HG03196 (cell line): Measurements from ENCODE around the gene TMEM260.

Source experiments
- ATAC-seq: cut with Tn5 transposase; IDR thresholded peaks from one replicate; pipeline ENCODE4 v1.9.1; 2021; ENCODE audit not compliant: unreplicated experiment

The TMEM260 gene

DNA sequence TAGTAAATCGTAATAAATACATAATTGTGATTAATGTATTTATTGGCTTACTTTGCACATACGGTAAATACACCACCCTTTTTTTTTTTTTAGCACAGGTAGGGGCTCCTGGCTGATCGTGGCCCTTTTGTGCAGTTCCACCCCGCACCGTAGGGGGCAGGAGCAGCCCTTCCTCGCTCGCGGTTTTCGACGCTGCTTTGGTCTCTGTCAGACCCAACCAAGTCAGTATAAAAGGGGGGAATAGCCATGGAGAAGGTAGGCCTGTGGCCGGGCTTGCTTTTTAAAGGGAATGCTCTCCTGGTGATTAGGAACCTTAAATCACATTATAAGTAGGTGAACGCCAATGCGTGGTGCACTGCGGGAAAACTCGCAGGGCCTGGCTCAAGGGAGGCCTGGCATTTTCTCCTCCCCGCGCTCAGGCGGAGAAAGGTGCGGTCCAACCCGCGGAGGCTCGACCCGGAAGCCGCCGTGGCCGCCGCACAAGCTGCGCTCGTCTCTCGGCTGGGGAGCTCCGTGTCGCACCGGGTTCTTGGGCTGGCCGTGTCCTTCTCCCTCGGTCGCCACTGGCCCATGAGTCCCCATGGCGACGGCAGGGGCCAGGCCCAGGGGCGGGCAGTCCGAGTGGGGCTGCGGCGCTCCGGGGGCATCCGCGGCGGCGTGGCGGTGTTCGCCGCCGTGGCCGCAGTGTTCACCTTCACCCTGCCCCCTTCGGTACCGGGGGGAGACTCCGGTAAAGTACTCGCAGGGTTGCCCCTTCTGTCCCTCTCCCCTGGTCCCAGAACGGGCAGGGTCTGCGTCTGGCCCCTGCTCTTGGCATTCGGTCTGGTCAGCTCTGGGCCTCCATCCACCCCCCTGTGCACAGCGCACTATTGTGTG is at the start of gene TMEM260:
Gene TMEM260 (plus strand): TSS at position 454 of the 876 bp plus-strand sequence. CDS start 117 bp downstream, at position 571.
- ATAC-seq, result peak; percentile 84

DNA sequence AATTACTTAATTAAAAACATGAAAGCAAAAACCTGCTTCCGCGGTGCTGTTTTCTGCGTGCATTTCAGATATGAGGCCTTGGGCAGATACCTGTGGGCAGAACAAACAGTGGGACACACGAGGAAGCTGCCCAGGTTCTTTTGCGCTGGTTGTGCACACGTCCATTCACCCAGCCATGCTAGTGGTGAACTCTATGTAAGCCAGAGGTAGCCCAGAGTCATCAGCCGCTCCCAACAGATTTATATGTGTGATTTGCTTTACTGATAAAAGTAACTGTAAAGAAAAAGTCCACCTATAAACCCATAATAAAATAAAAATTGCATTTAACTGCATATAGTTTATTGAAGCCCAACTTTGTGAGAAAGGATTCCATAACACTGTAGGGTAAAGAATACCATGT is 47.1 kb upstream of the TMEM260 start:
- no peak for ATAC-seq

DNA sequence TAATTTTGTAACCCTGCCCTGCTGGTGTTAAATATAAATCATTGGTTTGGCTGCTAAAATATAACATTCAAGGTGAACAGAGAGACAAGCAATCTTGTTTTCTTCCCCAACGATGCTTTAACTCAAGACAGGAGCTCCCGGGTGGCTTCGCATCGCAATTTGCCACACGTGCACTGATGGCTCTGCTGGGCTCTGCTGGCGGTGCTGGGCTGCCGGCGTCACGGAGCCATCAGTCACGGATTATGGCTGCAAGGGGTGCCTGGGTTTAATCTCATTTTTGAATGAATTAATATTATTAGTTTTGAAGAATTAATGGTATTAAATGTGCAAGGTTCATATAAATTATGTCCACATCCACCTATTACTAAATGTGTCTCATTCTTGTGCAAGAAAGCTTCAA is 44.9 kb upstream of the TMEM260 start:
- ATAC-seq, result no peak

DNA sequence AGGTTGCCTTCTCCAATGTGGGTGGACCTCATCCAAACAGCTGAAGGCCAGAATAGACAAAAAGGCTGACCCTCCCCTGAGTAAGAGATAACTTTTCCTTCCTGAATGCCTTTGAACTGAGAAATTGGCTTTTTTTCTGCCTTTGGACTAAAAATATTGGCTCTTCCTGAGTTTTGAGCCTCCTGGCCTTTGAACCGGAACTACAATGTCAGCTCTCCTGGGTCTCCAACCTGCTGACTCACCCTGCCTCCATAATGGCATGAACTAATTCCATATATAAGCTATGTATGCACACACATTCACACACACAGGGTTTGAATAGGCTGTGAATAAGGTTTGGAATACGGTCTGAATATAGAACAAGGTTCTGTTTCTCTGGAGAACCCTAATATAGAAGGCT is 39.7 kb upstream of the TMEM260 start:
- no peak for ATAC-seq

DNA sequence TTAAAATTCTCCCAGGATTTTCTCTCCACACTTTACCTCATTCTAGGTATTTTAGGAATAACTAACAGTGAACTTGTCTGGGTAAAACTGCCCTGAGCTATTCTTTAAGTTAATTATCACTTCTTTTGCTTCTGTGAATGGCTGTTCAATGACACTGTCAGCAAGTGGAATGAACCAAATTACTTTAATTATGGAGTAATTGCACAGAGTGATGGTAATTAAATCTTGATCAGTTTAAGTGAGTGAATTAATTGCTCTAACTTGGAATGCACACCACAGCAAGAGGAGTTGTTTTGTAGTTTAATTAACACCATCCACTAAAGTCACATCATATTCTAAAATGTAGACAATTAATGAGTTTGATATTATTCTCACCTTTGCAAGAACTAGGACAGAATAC is 36.2 kb upstream of the TMEM260 start:
- no peak for ATAC-seq

DNA sequence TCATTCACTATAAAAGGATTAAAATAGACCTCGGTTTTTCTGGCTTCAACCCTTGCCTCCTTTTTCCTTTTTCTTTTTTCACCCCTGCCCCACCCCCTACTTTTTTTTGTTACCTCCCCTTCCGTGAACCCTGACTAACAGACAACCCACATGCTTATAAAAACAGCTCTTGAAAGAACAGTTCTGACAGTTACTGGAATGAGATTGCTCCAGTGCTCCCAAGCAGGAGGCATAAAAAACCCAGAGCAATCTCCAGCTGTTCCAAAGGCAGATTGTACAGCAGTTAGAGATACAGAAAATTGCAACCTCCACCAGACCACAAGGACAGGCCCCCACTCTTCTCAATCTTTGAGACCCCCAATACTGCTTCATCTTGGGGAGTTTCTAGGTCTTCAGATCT is 29.9 kb upstream of the TMEM260 start:
- ATAC-seq, result no peak

DNA sequence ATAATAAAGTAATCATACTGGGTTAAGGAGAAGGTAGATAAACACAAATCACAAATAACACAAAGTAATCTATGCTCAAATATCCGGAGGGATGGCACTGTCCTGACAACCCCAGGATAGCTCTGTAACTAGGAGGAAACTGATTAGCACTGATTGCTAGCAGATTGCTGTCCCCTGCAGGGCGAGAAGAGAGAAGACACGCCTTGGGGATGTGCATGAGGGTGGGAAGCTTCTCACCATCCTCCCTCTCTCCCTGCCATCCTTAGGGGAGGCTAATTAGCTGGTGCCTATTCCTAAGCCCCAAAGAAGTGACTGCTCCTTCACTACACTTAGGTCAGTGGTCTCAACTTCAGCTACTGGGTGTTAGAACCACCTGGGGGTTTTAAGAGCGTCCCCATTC is 27.0 kb upstream of the TMEM260 start:
- no peak for ATAC-seq

DNA sequence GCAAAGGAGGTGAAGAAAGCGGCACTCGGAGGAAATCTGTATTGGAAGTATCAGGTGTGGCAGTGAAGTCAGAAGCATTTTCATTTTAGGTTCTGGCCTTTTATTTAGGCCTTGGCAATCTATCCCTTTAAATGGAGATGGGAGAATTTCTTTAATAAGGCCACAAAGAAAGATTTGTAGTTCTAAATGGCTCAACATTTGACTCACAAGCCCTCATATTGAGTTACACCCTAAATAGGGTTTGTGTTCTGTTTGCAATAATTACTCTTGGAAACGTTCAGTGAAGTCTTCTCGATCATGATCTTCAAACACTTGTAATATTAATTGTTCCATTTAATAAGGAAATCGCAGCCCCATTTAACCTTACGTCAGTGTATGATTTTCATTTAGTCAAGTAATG is 25.3 kb upstream of the TMEM260 start:
- ATAC-seq, result no peak

DNA sequence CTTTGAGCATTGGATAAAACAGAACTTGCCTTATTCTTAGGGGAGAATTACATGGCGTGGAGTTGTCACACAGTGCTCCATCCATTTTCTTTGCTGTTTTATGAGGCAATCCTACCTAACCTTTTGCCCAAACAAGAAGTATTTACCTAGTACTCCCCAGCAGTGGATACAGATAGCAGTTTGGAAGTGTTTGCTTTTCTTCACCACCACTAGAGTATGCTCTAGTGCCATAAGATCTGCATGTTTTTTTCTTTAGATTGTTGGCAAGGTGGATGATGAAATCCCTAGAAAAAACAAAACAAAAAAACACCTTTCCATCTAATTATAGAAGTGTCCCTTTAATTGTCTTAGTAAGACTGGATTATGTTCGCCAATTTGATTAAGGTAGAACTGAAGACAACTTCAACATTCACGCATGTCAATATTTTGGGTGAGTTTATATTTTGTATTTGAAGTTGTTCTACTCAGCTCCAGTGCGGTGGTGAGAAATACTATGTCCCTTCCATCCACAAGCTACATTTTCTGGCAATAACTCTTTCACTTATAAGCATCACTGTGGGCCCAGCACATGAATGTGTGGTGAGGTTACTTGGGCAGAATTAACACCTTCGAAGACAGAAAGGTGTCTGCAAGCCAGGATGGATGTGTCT is 23.6 kb upstream of the TMEM260 start:
- ATAC-seq, result no peak

DNA sequence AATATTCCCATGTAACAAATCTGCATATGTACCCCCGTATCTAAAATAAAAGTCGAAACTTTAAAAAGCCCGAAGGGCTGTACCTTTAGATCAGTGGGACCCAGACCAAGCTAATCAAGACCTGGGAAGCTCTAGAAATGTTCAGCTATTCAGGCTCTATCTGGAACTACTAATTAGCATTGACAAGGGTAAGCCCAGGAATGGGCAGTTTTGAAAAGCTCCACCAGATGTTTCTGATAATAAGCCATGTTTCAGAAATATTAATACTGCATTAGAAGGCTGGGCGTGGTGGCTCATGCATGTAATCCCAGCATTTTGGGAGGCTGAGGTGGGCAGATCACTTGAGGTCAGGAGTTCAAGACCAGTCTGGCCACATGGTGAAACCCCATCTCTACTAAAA is 20.4 kb upstream of the TMEM260 start:
- ATAC-seq, result no peak

DNA sequence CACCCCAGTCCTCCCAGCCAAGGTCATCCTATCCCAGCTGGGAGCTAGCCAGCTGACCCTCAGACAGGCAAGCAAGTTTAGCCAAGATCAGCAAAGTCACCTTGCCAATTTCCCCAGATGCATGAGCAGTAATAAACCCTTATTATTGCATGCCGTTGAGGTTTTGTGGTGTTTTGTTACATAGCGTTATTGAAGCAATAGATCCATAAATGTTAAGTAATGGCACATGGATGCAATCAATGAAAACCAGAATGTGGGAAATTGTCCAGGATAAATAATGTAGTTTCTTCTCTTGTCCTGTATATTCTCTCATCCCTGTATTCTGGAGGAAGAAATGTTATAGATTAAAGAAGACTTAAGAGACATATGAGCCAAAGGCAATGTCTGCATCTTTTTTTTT is 18.0 kb upstream of the TMEM260 start:
- no peak for ATAC-seq

DNA sequence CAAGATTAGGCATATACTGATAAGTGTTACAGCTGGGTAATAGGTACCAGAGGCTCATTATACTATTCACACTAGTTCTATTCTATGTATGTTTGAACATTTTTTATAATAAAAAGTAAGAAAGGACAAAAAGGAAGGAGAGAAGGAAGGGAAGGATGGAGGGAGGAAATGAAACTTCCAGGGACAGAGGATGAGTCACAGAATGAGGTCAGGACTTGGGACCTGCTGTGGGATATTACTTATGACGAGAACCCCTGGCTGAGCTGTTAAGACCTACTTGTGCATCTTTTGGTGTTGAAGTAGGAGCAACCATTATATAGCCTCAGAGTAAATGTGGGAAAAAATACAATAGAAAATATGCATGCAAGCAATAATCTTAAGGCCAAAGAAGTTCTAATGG is 16.7 kb upstream of the TMEM260 start:
- ATAC-seq, result no peak

DNA sequence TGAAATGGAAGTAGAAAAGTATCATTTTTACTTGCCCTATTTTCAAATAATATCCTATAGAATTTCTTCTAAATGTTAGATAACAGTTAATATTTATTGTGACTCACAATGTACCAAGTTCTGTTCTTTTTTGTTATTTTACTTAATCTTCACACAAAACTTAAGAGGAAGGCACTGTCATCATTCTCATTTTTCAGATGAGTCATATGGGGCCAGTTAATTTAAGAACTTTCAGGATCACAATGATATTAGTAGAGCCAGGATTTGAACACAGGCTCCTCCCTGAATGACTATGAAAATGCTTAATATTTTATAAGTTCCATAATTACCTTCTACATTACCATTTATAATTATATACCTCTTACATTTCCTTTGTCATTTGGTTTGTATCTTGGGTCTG is 10.4 kb upstream of the TMEM260 start:
- ATAC-seq, result no peak

DNA sequence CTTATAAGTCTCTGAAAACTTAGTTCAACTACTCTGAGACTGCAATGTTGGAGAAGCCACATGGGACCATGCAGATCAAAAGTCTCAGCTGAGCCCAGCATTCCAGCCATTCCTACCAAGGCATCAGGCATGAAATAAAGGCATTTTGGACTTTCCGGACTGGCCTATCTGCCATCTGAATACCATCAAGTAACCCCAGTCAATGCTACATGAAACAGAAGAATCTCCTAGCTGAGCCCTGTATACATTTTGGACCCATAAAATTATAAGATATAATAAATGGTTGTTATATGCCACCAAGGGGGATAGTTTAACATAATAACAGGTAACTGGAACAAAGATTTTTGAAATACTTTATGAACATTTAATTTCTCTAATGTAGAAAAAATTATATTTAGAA is 9.3 kb upstream of the TMEM260 start:
- ATAC-seq, result no peak

DNA sequence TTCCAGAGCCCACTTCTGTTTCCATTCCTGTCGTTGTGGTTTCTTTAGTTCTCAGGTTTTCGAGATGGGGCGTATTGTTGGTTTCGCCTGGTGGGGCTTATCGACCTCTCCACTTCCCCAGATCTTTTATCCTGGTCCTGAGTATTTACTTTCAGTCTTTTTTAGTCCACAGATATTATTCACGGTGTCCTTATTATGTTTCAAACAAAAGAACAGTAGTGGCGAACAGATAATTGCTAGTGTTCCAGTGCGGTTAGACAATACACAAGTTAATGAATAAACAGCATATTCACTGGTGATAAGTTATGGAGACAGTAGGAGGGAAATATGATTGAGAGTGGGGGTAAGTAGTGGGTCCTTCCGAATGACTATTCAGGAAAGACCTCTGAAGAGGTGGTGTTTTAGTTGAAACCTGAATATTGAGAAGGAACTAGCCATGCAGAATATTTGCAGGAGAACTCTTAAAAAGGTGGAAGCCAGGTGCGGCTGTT is 668 bp downstream of the TMEM260 start:
- ATAC-seq, result no peak

DNA sequence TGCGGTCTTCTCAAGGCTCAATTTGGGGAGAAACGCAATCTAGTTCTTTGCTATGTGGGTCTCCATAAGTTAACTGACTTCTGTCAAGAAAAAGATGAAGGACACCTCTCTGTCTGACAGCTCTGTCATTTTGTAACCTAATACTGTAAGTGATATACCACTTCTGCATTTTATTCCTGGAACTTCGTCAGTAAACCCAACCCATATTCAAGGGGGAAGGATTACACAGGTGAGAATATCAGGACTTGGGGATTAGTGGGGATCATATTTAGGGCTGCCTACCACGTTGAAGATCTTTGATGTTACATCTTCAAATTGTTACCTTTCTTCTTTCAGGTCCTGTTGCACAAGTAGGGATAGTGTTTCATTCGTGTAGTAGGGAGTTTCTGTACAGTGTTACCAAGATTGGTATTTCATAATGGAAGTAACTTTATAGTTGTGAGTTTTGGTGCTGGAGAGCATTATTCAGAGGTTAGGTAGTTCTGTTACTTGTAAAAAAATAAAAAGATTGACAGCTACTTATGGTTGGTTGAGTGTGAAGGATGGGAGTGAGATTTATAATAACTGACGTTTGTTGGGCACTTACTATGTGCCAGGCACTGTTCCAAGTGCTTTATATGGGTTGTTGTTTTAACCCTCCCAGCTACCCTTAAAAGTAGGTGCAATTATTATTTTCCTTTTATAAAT is 1.6 kb downstream of the TMEM260 start:
- ATAC-seq, result no peak

DNA sequence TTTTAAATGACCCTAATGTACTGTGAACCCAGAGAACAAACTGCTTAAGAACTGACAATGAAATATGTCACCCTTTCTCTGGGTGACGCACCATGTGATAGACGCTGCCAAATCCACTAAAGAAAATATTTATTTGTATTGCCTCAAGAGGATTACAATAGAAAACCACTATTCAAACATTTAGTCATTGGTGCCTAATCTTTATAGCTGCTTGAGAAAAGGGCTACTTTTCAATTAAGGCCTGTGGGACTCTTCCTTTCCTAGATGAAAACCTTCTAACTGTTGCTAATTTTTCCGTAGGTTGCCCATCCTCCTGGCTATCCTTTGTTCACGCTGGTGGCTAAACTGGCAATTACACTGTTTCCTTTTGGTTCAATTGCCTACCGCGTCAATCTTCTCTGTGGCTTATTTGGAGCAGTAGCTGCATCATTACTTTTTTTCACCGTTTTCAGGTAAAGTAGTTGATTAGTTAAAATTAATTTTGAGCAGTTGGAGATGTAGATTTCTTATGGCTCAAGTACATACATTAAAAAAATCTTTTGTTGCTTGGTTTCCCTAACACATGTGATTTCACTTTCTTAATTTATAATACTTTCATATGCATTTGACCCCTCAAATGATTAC is 6.0 kb downstream of the TMEM260 start:
- no peak for ATAC-seq

DNA sequence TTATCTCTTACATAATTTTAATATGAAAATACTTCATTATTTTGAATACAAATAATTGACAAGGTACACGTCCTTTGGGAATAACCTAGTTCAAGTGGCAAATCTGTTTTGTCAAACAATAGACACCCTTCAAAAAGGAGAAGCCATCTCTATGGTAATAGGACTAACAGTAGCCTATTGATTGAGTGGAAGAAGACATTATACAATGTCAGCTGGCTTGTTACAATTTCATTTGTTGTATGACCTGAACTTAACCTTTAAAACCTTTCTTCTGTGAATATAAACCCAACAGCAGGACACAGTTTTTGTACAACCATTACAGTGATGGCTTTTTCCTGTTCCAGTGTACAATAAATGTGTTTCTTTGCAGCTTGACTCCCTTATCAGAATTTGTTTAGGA is 8.1 kb downstream of the TMEM260 start:
- no peak for ATAC-seq

DNA sequence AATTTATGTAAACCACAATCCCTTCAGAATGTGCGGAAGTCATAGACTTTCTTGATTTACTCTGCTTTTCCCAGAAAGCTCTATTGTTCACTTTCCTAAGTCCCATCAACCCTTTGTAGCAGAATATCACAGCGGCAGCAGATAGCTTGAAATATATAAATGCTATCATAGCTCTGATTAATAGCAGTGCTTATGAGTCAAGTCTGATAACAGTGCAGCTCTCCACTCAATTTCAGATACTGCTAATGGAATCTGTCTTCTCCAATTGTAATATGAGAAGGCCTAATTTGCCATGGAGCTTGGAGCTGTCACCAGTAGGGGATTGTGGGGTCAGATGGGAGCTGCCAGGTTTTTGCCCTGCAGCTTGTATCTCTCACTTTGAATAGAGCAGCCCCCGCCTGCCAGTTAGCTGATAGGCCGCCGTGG is 10.9 kb downstream of the TMEM260 start:
- no peak for ATAC-seq

DNA sequence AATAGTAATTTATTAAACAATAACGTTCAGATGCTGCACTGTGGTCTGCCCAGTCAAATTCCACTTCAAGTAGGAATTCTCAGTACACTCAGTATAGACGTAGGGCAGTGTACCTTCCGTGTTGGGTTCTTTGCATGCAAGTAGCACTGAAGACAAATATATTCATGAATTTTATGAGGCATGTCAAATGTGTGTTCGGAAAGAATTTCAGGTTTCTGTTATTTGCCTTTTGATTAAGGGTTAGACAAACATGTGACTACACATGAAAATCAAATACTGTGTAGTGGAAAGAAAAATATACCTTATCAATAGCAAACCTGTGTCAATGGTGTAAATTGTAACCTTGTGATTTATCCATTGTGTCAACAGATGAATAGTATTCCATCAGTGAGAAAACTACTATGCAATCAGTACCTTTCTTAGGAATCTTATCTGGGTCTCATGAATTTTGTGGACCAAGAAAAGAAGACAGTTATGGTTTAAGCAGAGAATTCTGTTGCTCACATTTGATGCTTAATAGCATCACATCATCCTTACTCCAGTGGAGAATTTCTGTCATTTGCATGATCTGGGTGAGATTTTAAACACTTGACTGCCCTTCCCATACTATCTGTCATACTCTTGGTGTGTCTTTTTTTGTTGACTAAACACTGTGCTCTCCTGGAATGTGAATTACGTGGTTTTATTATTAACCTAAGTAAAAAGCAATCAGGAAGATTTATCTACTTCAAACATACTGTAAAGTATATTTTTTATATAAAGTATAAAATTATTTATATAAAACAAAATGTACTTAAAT is 13.3 kb downstream of the TMEM260 start:
- ATAC-seq, result no peak

DNA sequence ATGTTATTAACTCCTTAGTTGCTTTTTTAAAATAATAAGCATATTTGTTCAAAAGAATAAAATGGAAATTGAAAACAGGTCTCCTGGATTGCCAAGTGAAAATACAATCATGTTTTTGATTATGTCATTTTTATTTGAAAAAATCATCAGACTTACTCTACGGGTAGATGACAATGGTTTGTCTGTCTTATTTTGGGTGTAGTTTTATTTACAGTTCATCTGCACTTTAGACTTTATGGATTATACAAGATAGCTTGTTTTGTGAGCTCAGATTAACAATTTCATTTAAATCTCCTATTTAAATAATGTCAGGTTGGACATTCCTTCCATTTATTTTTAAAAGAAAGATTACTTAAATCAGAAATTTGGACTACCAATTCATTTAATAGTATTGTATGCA is 14.8 kb downstream of the TMEM260 start:
- ATAC-seq, result no peak
